Neural cell (in vitro differentiated cells): ENCODE results near the gene MEIOB. TPM values are rescaled to one million over a fixed set of nuclear protein-coding genes. Genes with fewer than 3 reads are reported as not detected.

Experiments
- H2AFZ ChIP-seq: fragments of 200-600, 300-800 bp; sonication (generic), shearing (Covaris generic); 2 replicates; pipeline ENCODE4 v1.6.0; 2014; ENCODE audit warnings: low read depth, mild to moderate bottlenecking, antibody characterized with exemption, low read length, moderate library complexity
- H3F3A ChIP-seq: fragments of 200-600 bp; shearing (Covaris generic); 2 replicates; pipeline ENCODE4 v1.6.1; 2016; ENCODE audit warnings: mild to moderate bottlenecking, moderate library complexity, mixed read lengths, antibody characterized with exemption, low read length; ENCODE audit not compliant: insufficient read depth, poor library complexity, severe bottlenecking
- H3K27ac ChIP-seq: fragments of 200-600, 300-800 bp; sonication (generic), shearing (Covaris generic); 2 replicates; pipeline ENCODE4 v1.5.1; 2014; ENCODE audit warnings: mild to moderate bottlenecking, low read length, moderate library complexity
- H3K27me3 ChIP-seq: fragments of 300-800, 200-600 bp; sonication (generic), shearing (Covaris generic); 2 replicates; pipeline ENCODE4 v1.6.0; 2014; ENCODE audit warnings: mild to moderate bottlenecking, low read depth, low read length, moderate library complexity; ENCODE audit not compliant: insufficient read depth
- H3K36me3 ChIP-seq: fragments of 300-800, 200-600 bp; sonication (generic), shearing (Covaris generic); 2 replicates; pipeline ENCODE4 v1.5.1; 2014; ENCODE audit warnings: mild to moderate bottlenecking, antibody characterized with exemption, low read length, moderate library complexity; ENCODE audit not compliant: insufficient read depth
- H3K4me2 ChIP-seq: fragments of 300-800, 200-600 bp; sonication (generic), shearing (Covaris generic); 2 replicates; pipeline ENCODE4 v1.6.0; 2014; ENCODE audit warnings: mild to moderate bottlenecking, low read length
- H3K4me3 ChIP-seq: fragments of 300-800, 200-600 bp; sonication (generic), shearing (Covaris generic); 2 replicates; pipeline ENCODE4 v1.5.1; 2014; ENCODE audit warnings: mild to moderate bottlenecking, low read length, moderate library complexity
- H3K79me2 ChIP-seq: fragments of 200-600 bp; shearing (Covaris generic); replicated peaks from 2 replicates; pipeline ENCODE4 v1.6.0; 2014; ENCODE audit warnings: mild to moderate bottlenecking, low read length, moderate library complexity; ENCODE audit not compliant: insufficient read depth
- H3K9ac ChIP-seq: fragments of 300-800, 200-600 bp; sonication (generic), shearing (Covaris generic); 2 replicates; pipeline ENCODE4 v1.6.1; 2016; ENCODE audit warnings: mild to moderate bottlenecking, low read length, mixed read lengths
- H3K9me2 ChIP-seq: fragments of 200-600 bp; shearing (Covaris generic); 2 replicates; pipeline ENCODE4 v1.6.1; 2016; ENCODE audit warnings: mild to moderate bottlenecking, low read length, mixed read lengths; ENCODE audit not compliant: insufficient read depth
- H3K9me3 ChIP-seq: fragments of 200-600, 300-800 bp; sonication (generic), shearing (Covaris generic); 2 replicates; pipeline ENCODE4 v1.6.1; 2016; ENCODE audit warnings: mild to moderate bottlenecking, mixed run types, low read length, moderate library complexity, mixed read lengths
- H4K20me1 ChIP-seq: fragments of 200-600 bp; shearing (Covaris generic); 2 replicates; pipeline ENCODE4 v1.6.1; 2016; ENCODE audit warnings: mild to moderate bottlenecking, mixed run types; ENCODE audit not compliant: insufficient read depth
- EP300 ChIP-seq: fragments of 450-650 bp; conservative IDR thresholded peaks from 2 replicates; pipeline ENCODE4 v1.6.1; 2014; ENCODE audit warnings: antibody characterized with exemption, mild to moderate bottlenecking, moderate library complexity; ENCODE audit not compliant: poor library complexity, severe bottlenecking
- EZH2 ChIP-seq: fragments of 200-600, 300-800 bp; shearing (Covaris generic), sonication (generic); IDR thresholded peaks from 2 replicates; pipeline ENCODE4 v1.6.1; 2014; ENCODE audit warnings: antibody characterized with exemption, low read length, borderline replicate concordance, mild to moderate bottlenecking; ENCODE audit not compliant: insufficient read depth, poor library complexity, severe bottlenecking
- MXI1 ChIP-seq: fragments of 450-650 bp; conservative IDR thresholded peaks from 2 replicates; pipeline ENCODE4 v1.6.1; 2014; ENCODE audit warnings: antibody characterized with exemption, mild to moderate bottlenecking; ENCODE audit not compliant: poor library complexity, severe bottlenecking
- POLR2AphosphoS5 ChIP-seq: IDR thresholded peaks from 2 replicates; pipeline ENCODE4 v1.6.1; 2012
- RAD21 ChIP-seq: fragments of 450-650 bp; conservative IDR thresholded peaks from 2 replicates; pipeline ENCODE4 v1.6.1; 2014; ENCODE audit warnings: antibody characterized with exemption, mild to moderate bottlenecking, moderate library complexity
- REST ChIP-seq: IDR thresholded peaks from 2 replicates; pipeline ENCODE4 v1.6.1; 2012; ENCODE audit warnings: borderline replicate concordance
- SMC3 ChIP-seq: fragments of 450-650 bp; conservative IDR thresholded peaks from 2 replicates; pipeline ENCODE4 v1.6.1; 2014; ENCODE audit warnings: antibody characterized with exemption, mild to moderate bottlenecking, moderate library complexity; ENCODE audit not compliant: poor library complexity
- TAF1 ChIP-seq: IDR thresholded peaks from 2 replicates; pipeline ENCODE4 v1.6.1; 2012; ENCODE audit warnings: low read depth
- polyA plus RNA-seq: library from polyadenylated mRNA; depleted of rRNA; stranded (reverse); fragments of >200 nt; gene quantifications from 2 replicates; pipeline ENCODE4 v1.2.3, GENCODE V29; 2014
- TF ChIP-seq, protein P1 (sequence below): fragments of 450-650 bp; IDR thresholded peaks from 2 replicates; pipeline ENCODE4 v1.5.1; 2014; ENCODE audit warnings: antibody characterized with exemption, mild to moderate bottlenecking, moderate library complexity; ENCODE audit not compliant: poor library complexity, severe bottlenecking

MEIOB gene
- polyA plus RNA-seq, 1 donor from 2014 or later, result not detected

- Histone ChIP-seq H3K79me2 (no peaks in the 10 kb centered on the region), H3K4me2 (no peak overlapping the region), H3K27me3 (no peaks in the 10 kb centered on the region), H3F3A (no peaks in the 10 kb centered on the region), H2AFZ (no peak overlapping the region), H3K4me3 (no peak overlapping the region), H4K20me1 (no peaks in the 10 kb centered on the region), H3K9me3 (no peaks in the 10 kb centered on the region), H3K9me2 (no peaks in the 10 kb centered on the region), H3K36me3 (no peaks in the 10 kb centered on the region), H3K9ac (no peak overlapping the region), H3K27ac (no peak overlapping the region)
- TF ChIP-seq EZH2, result no peak
- no peak for TF ChIP-seq EP300
- TF ChIP-seq MXI1, result no peak
- TF ChIP-seq POLR2AphosphoS5, result no peak
- TF ChIP-seq, protein P1, sequence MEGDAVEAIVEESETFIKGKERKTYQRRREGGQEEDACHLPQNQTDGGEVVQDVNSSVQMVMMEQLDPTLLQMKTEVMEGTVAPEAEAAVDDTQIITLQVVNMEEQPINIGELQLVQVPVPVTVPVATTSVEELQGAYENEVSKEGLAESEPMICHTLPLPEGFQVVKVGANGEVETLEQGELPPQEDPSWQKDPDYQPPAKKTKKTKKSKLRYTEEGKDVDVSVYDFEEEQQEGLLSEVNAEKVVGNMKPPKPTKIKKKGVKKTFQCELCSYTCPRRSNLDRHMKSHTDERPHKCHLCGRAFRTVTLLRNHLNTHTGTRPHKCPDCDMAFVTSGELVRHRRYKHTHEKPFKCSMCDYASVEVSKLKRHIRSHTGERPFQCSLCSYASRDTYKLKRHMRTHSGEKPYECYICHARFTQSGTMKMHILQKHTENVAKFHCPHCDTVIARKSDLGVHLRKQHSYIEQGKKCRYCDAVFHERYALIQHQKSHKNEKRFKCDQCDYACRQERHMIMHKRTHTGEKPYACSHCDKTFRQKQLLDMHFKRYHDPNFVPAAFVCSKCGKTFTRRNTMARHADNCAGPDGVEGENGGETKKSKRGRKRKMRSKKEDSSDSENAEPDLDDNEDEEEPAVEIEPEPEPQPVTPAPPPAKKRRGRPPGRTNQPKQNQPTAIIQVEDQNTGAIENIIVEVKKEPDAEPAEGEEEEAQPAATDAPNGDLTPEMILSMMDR, result no peak
- TF ChIP-seq RAD21, result no peak
- TF ChIP-seq TAF1, result no peak
- TF ChIP-seq SMC3, result no peak
- TF ChIP-seq REST, result no peak
Measured at GRCh38 chr16:1794908-1795666, 76.9 kb downstream of the MEIOB start.

DNA sequence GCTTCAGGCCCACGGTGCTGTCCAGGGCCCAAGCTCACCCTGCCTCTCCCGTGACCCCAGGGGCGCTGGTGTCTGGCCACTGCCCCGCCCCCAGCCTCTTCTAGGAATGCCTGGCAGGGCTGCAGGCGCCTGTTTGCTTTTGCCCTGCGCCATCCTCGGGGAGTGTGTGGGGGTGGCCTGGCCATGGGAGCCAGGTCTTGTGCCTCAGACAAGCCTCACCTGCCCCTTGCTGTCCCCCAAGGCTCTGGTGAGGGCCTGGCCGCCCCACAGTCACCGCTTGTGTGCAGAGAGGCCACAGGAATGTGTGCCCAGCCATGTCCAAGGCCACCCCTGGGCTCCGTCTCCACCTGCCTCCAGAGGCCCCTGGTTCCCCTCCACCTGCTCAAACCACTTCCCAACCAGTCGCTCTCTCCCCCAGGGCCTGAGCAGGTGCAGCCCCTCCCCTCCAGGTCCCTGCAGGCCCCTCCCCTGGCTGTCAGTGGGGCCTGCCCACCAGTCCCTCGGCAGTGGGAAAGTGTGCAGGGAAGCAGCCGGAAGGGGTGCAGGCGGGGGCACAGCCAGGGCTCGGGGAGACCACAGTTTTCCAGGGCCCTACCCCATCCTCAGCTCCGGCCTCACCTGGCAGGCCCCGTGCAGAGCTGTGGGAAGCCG lies 77.6 kb downstream of the MEIOB start:
- H3F3A ChIP-seq, result no peaks in the 10 kb centered on the region
- H3K9me3 ChIP-seq, result no peaks in the 10 kb centered on the region
- TF ChIP-seq MXI1 (no peak), POLR2AphosphoS5 (no peak), RAD21 (no peak), REST (no peak), TAF1 (no peak), SMC3 (no peak), EZH2 (no peak)
- TF ChIP-seq, protein P1, result no peak
- no peaks in the 10 kb centered on the region for H4K20me1 ChIP-seq
- H3K79me2 ChIP-seq, result no peaks in the 10 kb centered on the region
- H3K4me3 ChIP-seq, result no peak overlapping the region
- no peak overlapping the region for H3K9ac ChIP-seq
- H2AFZ ChIP-seq, result no peak overlapping the region
- H3K27me3 ChIP-seq, result no peaks in the 10 kb centered on the region
- no peak overlapping the region for H3K27ac ChIP-seq
- H3K4me2 ChIP-seq, result no peak overlapping the region
- no peaks in the 10 kb centered on the region for H3K36me3 ChIP-seq
- no peaks in the 10 kb centered on the region for H3K9me2 ChIP-seq
